Measurements from ENCODE around the gene LLPH. TPM values are rescaled to one million over a fixed set of nuclear protein-coding genes. Genes with fewer than 3 reads are reported as not detected.

LLPH gene
- total and polyA plus RNA-seq, 2 of the 13 experiments (the other 11 are each of a cell fraction or from before 2014, with no cell fraction given): 4.2 to 25.6 TPM

GRCh38 chr12:66130267-66131066 is at the start of gene LLPH (continued):
- TF ChIP-seq MED8 (CRISPR knock-in tag; IDR thresholded peaks at IDR 0.05; ENCODE audit: insufficient replicate concordance) (peak; percentile 47), THAP7 (CRISPR knock-in tag; IDR thresholded peaks at IDR 0.05) (no peak), MZF1 (CRISPR knock-in tag; IDR thresholded peaks at IDR 0.05; ENCODE audit: borderline replicate concordance) (no peak), ZFX (CRISPR knock-in tag; IDR thresholded peaks at IDR 0.05; ENCODE audit: low read depth) (peak; percentile 82), CEBPZ (IDR thresholded peaks at IDR 0.05; ENCODE audit: low read length) (no peak), JUN (CRISPR knock-in tag; IDR thresholded peaks at IDR 0.05) (0 out of 2 replicates have a peak, but pooled peaks have one; percentile 40), ZNF274 (CRISPR knock-in tag; IDR thresholded peaks at IDR 0.05) (peak; percentile 45; the same call in 1 of the 2 replicates), MATR3 (CRISPR knock-in tag; IDR thresholded peaks at IDR 0.05) (no peak), POGK (CRISPR knock-in tag; conservative IDR thresholded peaks at IDR 0.05) (peak; percentile 78), ZNF841 (CRISPR knock-in tag; IDR thresholded peaks at IDR 0.05; ENCODE audit: borderline replicate concordance) (no peak), GATAD1 (CRISPR knock-in tag; IDR thresholded peaks at IDR 0.05) (peak; percentile 96), MYNN (CRISPR knock-in tag; IDR thresholded peaks at IDR 0.05; ENCODE audit: low read depth) (no peak), NPAS2 (CRISPR knock-in tag; IDR thresholded peaks at IDR 0.05; ENCODE audit: borderline replicate concordance) (no peak), HNF4A (CRISPR knock-in tag; IDR thresholded peaks at IDR 0.05) (no peak), NAIF1 (CRISPR knock-in tag; IDR thresholded peaks at IDR 0.05; ENCODE audit: borderline replicate concordance) (no peak; the same call in 1 of the 2 replicates), JDP2 (CRISPR knock-in tag; IDR thresholded peaks at IDR 0.05; ENCODE audit: borderline replicate concordance) (no peak), ZNF101 (CRISPR knock-in tag; IDR thresholded peaks at IDR 0.05; ENCODE audit: borderline replicate concordance, low read depth) (no peak), ZNF713 (CRISPR knock-in tag; IDR thresholded peaks at IDR 0.05) (no peak), E2F2 (CRISPR knock-in tag; IDR thresholded peaks at IDR 0.05; ENCODE audit: borderline replicate concordance) (no peak), ZNF234 (CRISPR knock-in tag; conservative IDR thresholded peaks at IDR 0.05) (no peak)
